ENCODE data around the gene EHD4. TPM values are rescaled to one million over a fixed set of nuclear protein-coding genes. Genes with fewer than 3 reads are reported as not detected.

Gene EHD4
- total RNA-seq, 2 experiments from 2014 or later: 6.9 to 8.0 TPM

DNA sequence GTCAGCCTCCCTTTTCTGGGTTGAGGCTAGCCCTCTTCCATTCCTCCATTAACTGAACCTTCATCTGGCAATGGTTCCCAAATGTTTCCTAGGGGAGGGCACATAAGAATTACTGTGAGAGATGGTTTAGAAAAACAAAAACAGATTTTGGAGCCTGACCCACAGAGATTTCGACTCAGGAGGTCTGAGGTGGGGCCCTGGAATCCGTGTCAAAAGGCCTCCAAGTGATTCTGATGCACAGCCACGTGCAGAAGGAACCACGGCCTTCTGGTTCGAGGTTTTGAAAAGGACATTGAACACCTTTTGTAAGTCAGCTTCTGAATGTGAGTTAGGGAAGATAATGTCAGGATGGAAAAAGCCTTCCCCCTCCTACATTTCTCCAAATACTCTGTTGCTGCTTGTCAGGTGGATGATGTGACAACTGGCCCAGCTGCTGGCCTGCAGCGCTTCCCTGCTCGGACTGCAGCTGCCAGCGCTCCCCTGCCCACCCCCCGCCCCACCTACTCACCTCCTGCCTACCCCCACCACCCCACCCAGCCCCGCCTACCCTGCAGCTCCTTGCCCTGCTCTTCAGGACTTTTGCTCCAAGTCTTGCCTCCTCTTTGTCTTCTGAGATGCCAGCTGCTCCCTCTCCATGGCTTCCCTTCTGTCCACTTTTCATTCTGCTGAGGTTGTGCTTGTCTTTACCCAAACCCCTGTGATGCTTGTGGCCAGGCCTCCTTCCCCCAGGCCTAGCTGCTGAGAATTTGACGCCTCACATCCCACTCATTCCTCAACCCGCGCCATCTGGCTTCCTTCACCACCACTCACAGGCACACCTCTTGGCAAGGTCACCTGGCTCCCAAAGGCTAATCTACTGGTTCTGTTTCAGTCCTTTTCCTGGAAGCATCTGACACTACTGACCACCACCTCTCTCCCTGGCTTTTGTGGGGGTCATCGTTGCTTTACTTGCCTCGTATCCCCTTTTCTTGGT lies 6.6 kb downstream of the EHD4 start:
- Mint-ChIP-seq H3K27me3 (ENCODE audit: low read depth) (peaks cover 6% of the 10 kb centered on the region), H3K4me1 (ENCODE audit: low read depth) (peaks cover 38% of the 10 kb centered on the region), H3K36me3 (ENCODE audit: low read depth) (peaks cover 8% of the 10 kb centered on the region), H3K9me3 (ENCODE audit: insufficient read depth) (no peaks in the 10 kb centered on the region), H3K4me3 (no peak overlapping the region), H3K27ac (no peak overlapping the region)
- POLR2A ChIA-PET: interaction anchor here (0.7 kb wide), 1 partner anchor 16 kb away, joined by 3 read pairs; no protein-coding TSS in a partner anchor
- ATAC-seq (no peak), DNase-seq (no peak)
- CTCF ChIA-PET: interaction anchor here (1.1 to 1.4 kb wide), 2 partner anchors 13 to 24 kb away, joined by 3 to 8 read pairs; no protein-coding TSS in a partner anchor

DNA sequence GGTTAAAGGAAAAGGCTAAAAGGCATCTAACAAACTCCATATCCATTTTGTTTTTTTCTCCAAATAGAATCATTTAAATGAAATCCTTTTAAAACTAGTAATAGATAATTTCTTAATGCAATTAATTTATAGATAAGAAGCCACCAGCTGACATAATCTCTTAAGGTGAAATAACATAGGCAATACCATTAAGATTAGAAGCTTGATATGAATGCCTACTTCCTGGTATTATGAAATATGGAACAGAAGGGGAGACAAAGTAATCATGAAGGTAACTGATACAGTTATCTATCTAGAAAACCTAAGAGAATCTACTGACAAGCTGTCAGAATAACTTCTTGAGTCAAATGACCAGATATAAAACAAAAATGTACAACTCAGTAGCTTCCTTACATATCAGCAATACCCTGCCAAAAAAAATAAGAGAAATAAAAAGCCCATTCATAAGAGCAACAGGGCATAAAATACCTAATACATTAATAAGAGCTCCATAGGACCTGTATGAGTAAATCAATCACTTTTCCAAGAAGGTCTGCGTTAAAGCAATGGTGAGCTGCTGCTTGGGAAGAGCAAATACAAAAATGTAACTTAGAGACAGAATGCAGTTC lies 10.7 kb downstream of the EHD4 start:
- ChIA-PET CTCF (interaction anchor here (1.1 kb wide), 1 partner anchor 11 kb away, joined by 3 read pairs; no protein-coding TSS in a partner anchor), POLR2A (no interaction called here)
- H3K27me3 Mint-ChIP-seq (ENCODE audit: low read depth): no peaks in the 10 kb centered on the region
- H3K4me1 Mint-ChIP-seq (ENCODE audit: low read depth): peaks cover 17% of the 10 kb centered on the region
- H3K27ac Mint-ChIP-seq: no peak overlapping the region
- H3K9me3 Mint-ChIP-seq (ENCODE audit: insufficient read depth): no peaks in the 10 kb centered on the region
- H3K4me3 Mint-ChIP-seq: no peak overlapping the region
- no peak for DNase-seq
- ATAC-seq: no peak
- H3K36me3 Mint-ChIP-seq (ENCODE audit: low read depth): no peaks in the 10 kb centered on the region

DNA sequence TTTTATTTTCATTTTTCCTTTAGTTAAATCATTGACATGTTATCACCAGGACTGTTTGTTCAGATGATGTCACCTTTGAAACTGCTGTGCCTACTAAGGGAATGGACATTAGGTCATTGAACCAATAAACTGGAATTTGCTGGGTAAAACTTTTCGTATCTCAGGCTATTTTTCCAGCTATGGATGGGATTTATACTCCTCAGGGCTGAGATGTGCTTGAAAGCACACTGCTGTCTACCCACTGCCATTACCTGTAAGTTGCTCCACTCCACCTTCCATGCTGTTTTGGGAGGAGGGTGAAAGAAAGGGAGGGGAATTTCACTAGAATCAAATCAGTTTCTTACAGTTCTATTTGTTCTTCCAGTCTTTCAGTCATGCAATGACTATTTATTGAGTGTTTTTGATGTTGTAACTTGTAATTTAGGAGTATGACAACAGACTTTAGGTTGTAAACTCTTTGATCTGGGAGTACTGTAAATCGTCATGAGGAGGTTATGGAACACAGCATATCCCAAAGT lies 11.3 kb downstream of the EHD4 start:
- ChIA-PET POLR2A (no interaction called here), CTCF (interaction anchor here (1.2 to 1.7 kb wide), 2 partner anchors 11 to 21 kb away, joined by 3 to 6 read pairs; partner anchors contain the start of gene EHD4)
- ATAC-seq: no peak
- no peak for DNase-seq
- Mint-ChIP-seq H3K4me1 (ENCODE audit: low read depth) (peaks cover 14% of the 10 kb centered on the region), H3K4me3 (no peak overlapping the region), H3K27ac (no peak overlapping the region), H3K27me3 (ENCODE audit: low read depth) (no peaks in the 10 kb centered on the region), H3K9me3 (ENCODE audit: insufficient read depth) (no peaks in the 10 kb centered on the region), H3K36me3 (ENCODE audit: low read depth) (no peaks in the 10 kb centered on the region)

DNA sequence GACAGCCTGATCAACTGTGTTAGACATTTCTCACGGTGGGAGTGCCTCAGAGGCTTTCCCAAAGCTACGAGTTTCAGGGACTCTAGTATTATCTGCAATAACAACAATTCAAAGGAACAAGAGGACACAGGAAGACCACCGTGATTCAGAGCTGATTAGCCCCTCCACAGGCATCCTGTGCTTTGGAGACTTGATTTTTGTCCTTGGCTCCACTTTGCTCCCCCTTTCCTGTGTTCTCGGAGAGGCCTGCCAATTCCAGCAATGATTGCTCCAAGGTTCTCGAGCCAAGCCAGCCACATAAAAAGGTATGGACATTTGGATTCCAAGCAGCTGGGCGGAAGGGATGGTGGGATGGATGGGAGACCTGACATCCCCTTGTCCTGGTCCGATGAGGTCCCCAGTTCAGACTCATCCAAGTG lies 14.3 kb downstream of the EHD4 start:
- CTCF ChIA-PET: no interaction called here
- Mint-ChIP-seq H3K4me1 (ENCODE audit: low read depth) (peaks cover 11% of the 10 kb centered on the region), H3K9me3 (ENCODE audit: insufficient read depth) (no peaks in the 10 kb centered on the region), H3K27me3 (ENCODE audit: low read depth) (no peaks in the 10 kb centered on the region), H3K4me3 (no peak overlapping the region), H3K36me3 (ENCODE audit: low read depth) (no peaks in the 10 kb centered on the region), H3K27ac (no peak overlapping the region)
- DNase-seq (no peak), ATAC-seq (no peak)
- POLR2A ChIA-PET: interaction anchor here (0.8 kb wide), 1 partner anchor 15 kb away, joined by 3 read pairs; no protein-coding TSS in a partner anchor

DNA sequence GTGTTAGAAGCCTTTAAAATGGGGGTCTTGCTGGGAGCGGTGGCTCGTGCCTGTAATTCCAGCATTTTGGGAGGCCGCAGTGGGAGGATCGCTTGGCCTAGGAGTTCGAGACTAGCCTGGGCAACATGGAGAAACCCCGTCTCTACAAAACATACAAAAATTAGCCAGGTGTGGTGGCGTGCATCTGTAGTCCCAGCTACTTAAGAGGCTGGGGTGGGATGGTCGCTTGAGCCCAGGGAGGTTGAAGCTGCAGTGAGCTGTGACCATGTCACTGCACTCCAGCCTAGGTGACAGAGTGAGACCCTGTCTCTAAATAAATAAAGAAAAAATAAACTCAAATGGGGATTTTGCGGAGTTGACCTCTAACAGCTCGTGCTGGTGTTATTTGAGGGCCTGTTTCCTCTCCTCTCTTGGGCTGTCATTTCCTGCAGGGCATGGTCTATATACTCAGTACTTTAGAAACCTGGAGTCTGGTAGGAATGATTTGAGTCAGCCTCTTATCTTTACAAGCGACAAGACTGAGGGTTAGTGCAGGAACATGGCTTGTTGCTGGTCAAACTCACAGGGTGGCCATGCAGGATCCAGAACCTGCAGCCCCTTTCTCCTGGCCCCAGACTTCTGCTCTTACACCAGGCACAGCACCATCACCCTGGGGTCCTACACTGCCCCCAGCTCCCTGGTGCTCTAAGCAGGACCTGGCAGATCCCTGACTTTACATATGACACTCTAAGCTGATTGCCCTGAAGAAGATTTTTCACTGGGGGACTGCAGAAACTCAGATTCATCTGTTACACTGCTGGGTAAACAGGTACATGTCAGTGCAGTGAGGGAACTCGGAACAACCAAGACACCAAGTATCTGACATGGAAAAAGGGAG lies 15.1 kb downstream of the EHD4 start:
- Mint-ChIP-seq H3K9me3 (ENCODE audit: insufficient read depth) (no peaks in the 10 kb centered on the region), H3K4me3 (no peak overlapping the region), H3K27me3 (ENCODE audit: low read depth) (no peaks in the 10 kb centered on the region), H3K27ac (no peak overlapping the region), H3K36me3 (ENCODE audit: low read depth) (peaks cover 2% of the 10 kb centered on the region), H3K4me1 (ENCODE audit: low read depth) (peaks cover 11% of the 10 kb centered on the region)
- DNase-seq: no peak
- no peak for ATAC-seq
- ChIA-PET POLR2A (interaction anchor here (0.8 to 1.0 kb wide), 2 partner anchors 14 to 20 kb away, joined by 3 read pairs; no protein-coding TSS in a partner anchor), CTCF (interaction anchor here (0.9 kb wide), 1 partner anchor 52 kb away, joined by 3 read pairs; no protein-coding TSS in a partner anchor)

DNA sequence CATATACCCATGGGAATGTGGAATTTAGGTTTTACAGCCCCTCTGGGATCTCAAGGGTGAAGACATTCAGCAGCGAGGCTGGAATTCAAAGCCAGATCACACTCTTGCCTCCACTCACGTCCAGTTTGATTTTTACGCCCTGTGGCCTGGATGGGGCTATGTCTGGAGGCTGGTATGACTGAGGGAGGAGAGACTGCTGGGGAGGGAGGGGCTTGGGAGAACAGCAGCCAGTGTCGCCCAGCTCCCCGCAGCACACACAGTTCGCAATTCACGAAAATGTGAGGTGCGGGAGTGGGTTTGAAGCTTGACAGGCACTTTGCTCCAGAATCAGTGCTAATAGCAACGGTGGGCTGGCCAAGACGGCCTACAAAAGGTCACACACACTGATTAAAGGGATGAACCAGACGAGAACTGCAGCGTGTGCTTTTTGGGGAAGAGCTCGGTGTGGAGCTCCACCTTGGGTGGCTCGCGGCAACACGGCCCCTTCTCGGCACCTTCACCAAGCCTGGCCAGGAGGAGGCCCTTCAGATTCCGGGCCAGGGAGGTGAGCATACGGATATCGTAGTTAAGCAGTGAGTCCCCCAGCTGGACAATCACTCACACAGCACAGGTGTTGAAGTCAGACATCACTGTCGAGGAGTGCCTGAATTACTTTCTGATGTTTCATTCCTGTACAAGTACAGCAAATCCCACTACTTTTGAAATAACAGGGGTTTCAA lies 16.4 kb downstream of the EHD4 start:
- DNase-seq: no peak
- Mint-ChIP-seq H3K36me3 (ENCODE audit: low read depth) (peaks cover 3% of the 10 kb centered on the region), H3K27me3 (ENCODE audit: low read depth) (no peaks in the 10 kb centered on the region), H3K9me3 (ENCODE audit: insufficient read depth) (no peaks in the 10 kb centered on the region), H3K4me1 (ENCODE audit: low read depth) (peaks cover 11% of the 10 kb centered on the region), H3K27ac (no peak overlapping the region), H3K4me3 (no peak overlapping the region)
- ChIA-PET CTCF (interaction anchor here (0.7 kb wide), 1 partner anchor 34 kb away, joined by 3 read pairs; no protein-coding TSS in a partner anchor), POLR2A (no interaction called here)
- ATAC-seq: no peak

DNA sequence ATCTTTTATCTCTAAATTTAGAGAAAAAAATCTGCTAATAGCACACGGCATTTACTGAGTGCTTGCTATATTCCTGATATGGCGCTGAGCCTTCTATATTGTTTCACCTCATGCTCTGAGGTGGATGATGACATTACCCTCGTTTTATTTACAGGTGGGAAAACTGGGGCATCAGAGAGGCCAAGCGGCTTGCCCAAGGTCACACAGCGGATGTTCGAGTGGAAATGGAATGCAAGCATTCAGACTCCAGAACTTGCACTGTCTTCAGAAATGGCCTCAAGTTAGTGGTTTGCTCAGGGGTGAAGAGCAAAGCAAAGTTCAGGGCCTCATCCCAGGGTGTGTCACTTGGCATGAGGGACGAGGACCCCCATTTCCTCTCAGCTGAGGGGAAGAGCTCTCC lies 17.3 kb downstream of the EHD4 start:
- Mint-ChIP-seq H3K27me3 (ENCODE audit: low read depth) (no peaks in the 10 kb centered on the region), H3K4me3 (no peak overlapping the region), H3K9me3 (ENCODE audit: insufficient read depth) (no peaks in the 10 kb centered on the region), H3K27ac (no peak overlapping the region), H3K36me3 (ENCODE audit: low read depth) (peaks cover 3% of the 10 kb centered on the region), H3K4me1 (ENCODE audit: low read depth) (peaks cover 11% of the 10 kb centered on the region)
- ATAC-seq (no peak), DNase-seq (no peak)
- ChIA-PET POLR2A (no interaction called here), CTCF (interaction anchor here (0.7 to 1.3 kb wide), 2 partner anchors 18 to 34 kb away, joined by 3 to 4 read pairs; no protein-coding TSS in a partner anchor)

DNA sequence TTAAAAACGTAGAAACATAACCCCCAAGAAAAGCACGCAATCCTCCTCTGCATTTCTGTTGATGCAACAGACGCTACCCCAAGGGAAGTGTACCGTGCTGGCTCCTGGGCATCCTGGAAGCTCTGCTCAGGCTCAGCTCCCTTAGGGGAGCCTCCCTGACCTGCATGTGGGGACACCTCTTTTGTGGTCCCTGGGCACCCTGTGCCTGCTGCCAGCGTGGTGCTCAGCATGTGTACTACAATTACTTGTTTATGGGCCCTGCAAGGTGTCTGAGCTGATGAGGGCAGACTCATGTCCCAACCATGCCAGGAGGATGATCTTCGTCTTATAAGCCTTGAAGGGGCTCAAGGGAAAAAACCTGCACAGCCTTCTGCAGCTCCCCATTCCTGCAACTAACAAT lies 18.3 kb downstream of the EHD4 start:
- CTCF ChIA-PET: interaction anchor here (1.1 to 1.4 kb wide), 3 partner anchors 13 to 181 kb away, joined by 3 to 4 read pairs (median 4); no protein-coding TSS in a partner anchor
- no peak for DNase-seq
- H3K27me3 Mint-ChIP-seq (ENCODE audit: low read depth): no peaks in the 10 kb centered on the region
- POLR2A ChIA-PET: no interaction called here
- H3K4me1 Mint-ChIP-seq (ENCODE audit: low read depth): peaks cover 11% of the 10 kb centered on the region
- H3K4me3 Mint-ChIP-seq: no peak overlapping the region
- H3K9me3 Mint-ChIP-seq (ENCODE audit: insufficient read depth): no peaks in the 10 kb centered on the region
- no peak overlapping the region for H3K27ac Mint-ChIP-seq
- peaks cover 3% of the 10 kb centered on the region for H3K36me3 Mint-ChIP-seq (ENCODE audit: low read depth)
- no peak for ATAC-seq

DNA sequence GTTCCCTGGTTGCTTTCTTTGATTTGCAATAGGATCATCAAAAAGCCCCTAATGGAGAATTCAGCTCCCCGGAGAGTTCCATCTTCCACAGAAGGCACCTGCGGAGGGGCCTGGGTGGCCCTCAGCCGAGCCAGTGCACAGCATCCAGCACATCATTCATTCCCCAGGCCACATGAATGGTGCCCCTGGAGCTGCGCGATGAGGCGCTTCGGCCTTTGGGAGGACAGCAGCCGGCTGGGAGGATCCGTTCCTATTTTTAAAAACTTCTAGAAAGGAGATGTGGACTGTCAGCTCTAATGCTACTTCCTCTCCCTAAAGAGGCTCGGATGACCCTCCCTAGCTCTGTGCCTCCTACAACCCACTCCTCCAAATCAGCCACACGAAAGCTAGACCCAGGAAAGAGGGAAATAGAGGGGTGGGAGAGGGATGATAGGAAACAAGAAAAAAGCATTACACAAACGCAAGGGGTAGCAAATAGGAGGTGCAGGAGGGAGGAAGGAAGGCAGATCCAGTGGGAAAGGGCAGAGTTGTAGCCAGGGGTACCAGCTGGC lies 20.3 kb downstream of the EHD4 start:
- ChIA-PET CTCF (interaction anchor here (1.4 kb wide), 1 partner anchor 9 kb away, joined by 3 read pairs; no protein-coding TSS in a partner anchor), POLR2A (interaction anchor here (0.7 kb wide), 1 partner anchor 10 kb away, joined by 3 read pairs; no protein-coding TSS in a partner anchor)

DNA sequence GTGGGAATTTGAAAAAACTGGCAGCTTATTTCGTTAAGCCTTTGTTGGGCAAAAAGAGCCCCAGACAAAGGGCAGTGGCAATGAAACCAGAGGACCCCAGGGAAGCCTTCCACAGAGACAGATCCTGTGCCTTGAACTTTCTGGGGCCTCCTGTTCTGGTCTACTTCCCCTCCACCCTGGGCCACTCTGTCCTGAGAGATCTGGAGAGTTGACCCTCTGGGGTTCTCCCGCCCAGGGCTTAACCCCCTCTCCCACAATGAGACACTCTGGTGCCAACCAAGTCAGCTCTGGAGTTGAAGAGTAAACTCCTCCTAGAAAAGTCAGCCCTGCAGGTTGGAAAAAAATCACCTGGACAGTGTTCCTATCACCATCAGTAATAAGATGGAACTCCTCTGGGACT lies 20.8 kb downstream of the EHD4 start:
- Mint-ChIP-seq H3K4me1 (ENCODE audit: low read depth) (no peaks in the 10 kb centered on the region), H3K36me3 (ENCODE audit: low read depth) (peaks cover 3% of the 10 kb centered on the region), H3K9me3 (ENCODE audit: insufficient read depth) (no peaks in the 10 kb centered on the region), H3K4me3 (no peak overlapping the region), H3K27ac (no peak overlapping the region), H3K27me3 (ENCODE audit: low read depth) (no peaks in the 10 kb centered on the region)
- DNase-seq (no peak), ATAC-seq (no peak)
- CTCF ChIA-PET: interaction anchor here (0.9 to 1.0 kb wide), 2 partner anchors 10 to 19 kb away, joined by 3 to 4 read pairs; no protein-coding TSS in a partner anchor
- POLR2A ChIA-PET: interaction anchor here (0.7 kb wide), 1 partner anchor 25 kb away, joined by 5 read pairs; no protein-coding TSS in a partner anchor

More for the DNA sequence above, 20.3 kb downstream of the EHD4 start:
- peaks cover 4% of the 10 kb centered on the region for H3K4me1 Mint-ChIP-seq (ENCODE audit: low read depth)
- H3K9me3 Mint-ChIP-seq (ENCODE audit: insufficient read depth): no peaks in the 10 kb centered on the region
- H3K27ac Mint-ChIP-seq: no peak overlapping the region
- DNase-seq: no peak
- no peak overlapping the region for H3K4me3 Mint-ChIP-seq
- no peaks in the 10 kb centered on the region for H3K27me3 Mint-ChIP-seq (ENCODE audit: low read depth)
- ATAC-seq: no peak
- H3K36me3 Mint-ChIP-seq (ENCODE audit: low read depth): peaks cover 3% of the 10 kb centered on the region
